ENCODE data around the gene SEPTIN3. TPM values are rescaled to one million over a fixed set of nuclear protein-coding genes. Genes with fewer than 3 reads are reported as not detected.

Gene SEPTIN3, protein sequence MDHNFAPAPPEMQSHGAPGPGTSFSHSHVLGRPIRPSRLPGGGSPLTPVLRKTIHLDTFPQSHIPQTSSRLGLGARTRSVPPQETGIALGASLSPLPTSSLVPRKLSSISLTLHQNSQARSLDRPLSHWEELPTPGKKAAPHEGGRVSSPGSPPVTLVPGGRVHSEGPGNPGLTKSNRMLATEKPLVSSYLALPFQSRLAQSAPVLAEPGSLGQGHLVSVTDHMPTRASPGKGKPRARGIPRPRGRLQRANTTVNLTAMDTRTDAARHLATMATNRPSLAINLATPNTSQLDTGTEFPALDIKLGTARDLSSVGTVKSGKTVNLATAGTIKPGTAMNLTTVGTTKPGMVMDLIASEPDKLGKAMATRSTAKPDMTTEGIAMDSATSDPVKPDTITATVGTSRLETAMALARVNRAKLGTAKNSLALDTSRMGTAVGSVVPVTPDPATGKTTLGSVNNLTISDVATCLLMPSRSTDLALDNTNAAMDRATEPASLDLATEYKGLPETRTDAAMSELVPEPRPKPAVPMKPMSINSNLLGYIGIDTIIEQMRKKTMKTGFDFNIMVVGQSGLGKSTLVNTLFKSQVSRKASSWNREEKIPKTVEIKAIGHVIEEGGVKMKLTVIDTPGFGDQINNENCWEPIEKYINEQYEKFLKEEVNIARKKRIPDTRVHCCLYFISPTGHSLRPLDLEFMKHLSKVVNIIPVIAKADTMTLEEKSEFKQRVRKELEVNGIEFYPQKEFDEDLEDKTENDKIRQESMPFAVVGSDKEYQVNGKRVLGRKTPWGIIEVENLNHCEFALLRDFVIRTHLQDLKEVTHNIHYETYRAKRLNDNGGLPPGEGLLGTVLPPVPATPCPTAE
- 1 to 10 TPM; 4.5 to 4.7 TPM for total RNA-seq

DNA sequence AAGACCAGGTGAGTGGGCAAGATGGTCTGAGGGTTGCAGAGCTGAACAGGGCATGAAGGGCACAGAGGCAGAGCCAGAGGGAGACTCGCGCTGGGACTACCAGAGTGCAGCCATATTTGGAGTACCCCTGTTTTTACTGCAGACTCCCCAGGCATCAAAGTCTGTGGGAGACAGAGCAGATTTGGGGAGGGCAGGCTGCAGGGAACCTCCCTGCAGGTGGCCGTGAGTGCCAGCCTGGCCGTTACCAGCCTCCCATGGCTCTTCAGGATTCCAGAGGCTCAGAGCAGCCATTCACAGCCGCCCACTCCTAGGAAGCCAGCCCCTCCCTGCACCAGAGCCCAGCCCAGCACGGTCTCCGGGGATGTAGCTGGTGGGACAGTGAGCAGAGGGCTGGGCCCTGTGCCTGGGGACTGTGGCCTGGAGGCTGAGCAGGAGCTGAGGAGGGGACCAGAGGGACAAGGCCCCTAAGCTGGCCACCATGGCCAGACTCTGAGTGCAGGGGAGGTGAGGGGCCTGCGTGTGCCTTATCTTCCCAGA, at the start of gene SEPTIN3:
Gene SEPTIN3 (plus strand): TSS at position 334 of the 537 bp plus-strand sequence. CDS start 2,050 bp downstream, outside the sequence.
- ATAC-seq (replicated peaks in 1 of 2) (no peak), DNase-seq (no peak)
- Mint-ChIP-seq H3K27ac (no peak within 1 kb of the TSS), H3K9me3 (no peaks in the 10 kb centered on the region), H3K4me1 (ENCODE audit: low read depth) (peaks cover 8% of the 10 kb centered on the region), H3K4me3 (no peak within 1 kb of the TSS), H3K36me3 (ENCODE audit: insufficient read depth in 2 of 2) (no peaks in the 10 kb centered on the region), H3K27me3 (ENCODE audit: low read depth) (peaks cover 13% of the 10 kb centered on the region)

DNA sequence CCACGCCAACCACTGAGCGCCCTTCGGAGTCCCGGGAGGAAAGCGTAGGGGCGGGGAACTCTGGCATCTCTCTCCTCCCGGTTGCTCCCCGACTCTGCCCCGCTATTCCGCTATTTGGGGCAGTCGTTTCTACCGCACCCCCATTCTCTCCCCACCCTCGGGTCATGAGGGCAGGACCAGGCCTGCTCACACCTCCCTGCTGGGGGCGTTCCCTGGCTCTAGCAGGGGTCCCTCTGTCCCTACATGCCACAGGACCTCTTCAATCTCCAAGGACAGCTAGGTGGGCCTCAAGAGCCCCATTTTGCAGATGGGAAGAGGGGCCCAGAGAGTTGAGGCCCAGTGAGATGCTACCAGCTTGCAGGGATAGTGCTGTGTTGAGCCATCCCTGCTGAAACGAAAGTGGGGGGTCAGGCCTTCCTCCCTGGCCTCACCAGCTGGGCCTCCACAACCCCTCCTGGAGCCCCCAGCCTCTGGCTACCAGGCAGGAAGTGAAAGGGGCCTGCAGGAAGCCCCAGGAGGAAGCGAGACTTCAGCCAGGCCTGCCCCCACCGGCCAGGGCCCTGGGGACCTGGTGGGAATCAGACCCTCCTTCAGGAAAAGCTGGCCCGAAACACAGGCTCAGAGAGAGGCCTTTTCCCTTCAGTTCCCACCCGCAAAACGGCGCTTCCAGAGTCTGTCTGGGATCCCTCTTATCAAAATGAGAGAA, 48.8 kb upstream of the SEPTIN3 start:
- Mint-ChIP-seq H3K9me3 (no peaks in the 10 kb centered on the region), H3K4me1 (ENCODE audit: low read depth) (peaks cover 33% of the 10 kb centered on the region), H3K4me3 (peak overlapping the region; percentile 34 to 68), H3K27me3 (ENCODE audit: low read depth) (peaks cover 12% of the 10 kb centered on the region), H3K27ac (peak overlapping the region; percentile 29), H3K36me3 (ENCODE audit: insufficient read depth in 2 of 2) (no peaks in the 10 kb centered on the region)
- ATAC-seq (replicated peaks in 1 of 2) (no peak), DNase-seq (no peak)

DNA sequence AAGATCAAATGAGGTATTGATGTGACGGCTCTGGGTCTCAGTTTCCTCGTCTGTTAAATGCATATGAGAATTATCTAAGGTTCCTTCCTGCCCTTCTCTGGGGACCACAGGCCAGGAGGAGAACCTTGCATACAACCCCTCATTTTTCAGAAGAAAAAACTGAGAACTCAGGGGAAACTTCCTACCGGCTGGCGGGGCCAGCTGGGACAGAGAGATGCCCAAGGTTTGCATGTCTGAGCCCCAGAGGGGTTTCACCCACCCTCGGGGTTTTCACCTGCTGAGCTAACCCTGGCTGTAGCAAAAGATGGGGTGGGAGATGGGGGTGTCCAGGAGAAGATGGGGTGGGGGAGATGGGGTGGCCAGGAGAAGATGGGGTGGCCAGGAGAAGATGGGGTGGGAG, 46.9 kb upstream of the SEPTIN3 start:
- no peak for ATAC-seq (replicated peaks in 1 of 2)
- H3K4me3 Mint-ChIP-seq = no peak overlapping the region
- H3K9me3 Mint-ChIP-seq = no peaks in the 10 kb centered on the region
- H3K36me3 Mint-ChIP-seq (ENCODE audit: insufficient read depth in 2 of 2) = no peaks in the 10 kb centered on the region
- H3K27me3 Mint-ChIP-seq (ENCODE audit: low read depth) = no peaks in the 10 kb centered on the region
- no peak for DNase-seq
- peaks cover 27% of the 10 kb centered on the region for H3K4me1 Mint-ChIP-seq (ENCODE audit: low read depth)
- H3K27ac Mint-ChIP-seq = no peak overlapping the region

DNA sequence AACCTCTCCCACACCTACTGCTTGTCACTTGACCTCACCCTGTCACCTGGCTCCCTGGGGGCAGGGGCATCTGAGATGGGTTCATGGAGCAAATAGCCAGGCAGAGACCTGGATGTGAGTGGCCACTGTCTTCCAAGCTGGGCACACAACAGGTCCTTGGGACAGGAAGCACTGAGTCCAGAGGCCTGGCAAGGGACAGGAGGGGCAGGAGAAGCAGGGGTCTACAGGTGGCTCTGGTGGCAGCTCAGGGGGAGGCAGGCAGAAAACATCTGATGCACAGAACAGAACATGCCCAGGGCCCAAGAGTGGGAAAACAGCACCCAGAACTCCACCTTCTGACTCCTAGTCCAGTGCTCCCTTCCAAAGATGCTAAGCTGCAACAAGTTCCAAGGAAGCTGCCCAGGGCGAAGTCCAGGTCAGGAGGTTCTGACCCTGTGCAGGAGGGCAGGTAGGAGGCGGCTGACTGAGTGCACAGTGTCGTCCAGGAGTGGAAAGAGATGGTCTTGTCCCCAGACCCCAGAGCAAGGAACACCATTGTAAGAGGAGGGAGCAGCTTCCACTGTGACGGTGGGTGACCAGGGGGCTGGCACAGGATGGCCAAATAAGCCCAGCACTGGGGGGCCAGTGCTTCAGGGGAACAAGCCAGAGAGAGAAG, 46.2 kb upstream of the SEPTIN3 start:
- Mint-ChIP-seq H3K27ac (no peak overlapping the region), H3K4me3 (no peak overlapping the region), H3K27me3 (ENCODE audit: low read depth) (no peaks in the 10 kb centered on the region), H3K4me1 (ENCODE audit: low read depth) (peaks cover 30% of the 10 kb centered on the region), H3K36me3 (ENCODE audit: insufficient read depth in 2 of 2) (no peaks in the 10 kb centered on the region), H3K9me3 (no peaks in the 10 kb centered on the region)
- ATAC-seq (replicated peaks in 1 of 2) (no peak), DNase-seq (no peak)

DNA sequence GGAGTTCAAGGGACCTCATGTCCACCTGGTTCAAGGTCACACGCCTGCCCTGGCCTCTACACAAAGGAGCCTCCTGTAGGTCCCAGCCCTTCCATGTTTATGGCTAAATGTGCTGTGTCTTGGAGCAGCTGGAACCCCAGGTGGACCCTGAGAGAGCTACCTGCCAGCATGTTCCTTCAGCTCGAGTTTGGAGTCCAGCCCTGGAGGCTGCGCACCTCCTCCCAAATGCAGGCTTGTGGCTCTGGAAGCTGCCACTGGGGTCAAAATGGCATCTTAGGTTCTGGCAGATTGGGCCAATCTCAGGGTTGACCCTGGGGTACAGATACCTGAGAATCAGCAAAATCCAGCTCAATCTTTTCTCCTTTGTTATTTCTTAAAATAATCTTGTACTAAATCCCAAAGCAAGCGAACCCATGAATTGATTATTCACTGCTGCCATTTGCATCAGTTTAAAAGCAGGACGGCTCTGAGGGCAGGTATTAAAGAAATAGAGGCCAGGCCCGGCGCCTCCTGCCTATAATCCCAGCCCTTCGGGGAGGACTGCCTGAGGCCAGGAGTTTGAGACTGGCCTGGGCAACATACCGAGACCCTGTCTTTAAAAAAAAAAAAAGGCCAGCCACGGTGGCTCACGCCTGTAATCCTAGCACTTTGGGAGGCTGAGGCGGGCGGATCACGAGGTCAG, 45.5 kb upstream of the SEPTIN3 start:
- H3K36me3 Mint-ChIP-seq (ENCODE audit: insufficient read depth in 2 of 2) = no peaks in the 10 kb centered on the region
- H3K27ac Mint-ChIP-seq = no peak overlapping the region
- H3K27me3 Mint-ChIP-seq (ENCODE audit: low read depth) = no peaks in the 10 kb centered on the region
- peaks cover 29% of the 10 kb centered on the region for H3K4me1 Mint-ChIP-seq (ENCODE audit: low read depth)
- no peak overlapping the region for H3K4me3 Mint-ChIP-seq
- no peaks in the 10 kb centered on the region for H3K9me3 Mint-ChIP-seq
- DNase-seq (no peak), ATAC-seq (replicated peaks in 1 of 2) (no peak)

DNA sequence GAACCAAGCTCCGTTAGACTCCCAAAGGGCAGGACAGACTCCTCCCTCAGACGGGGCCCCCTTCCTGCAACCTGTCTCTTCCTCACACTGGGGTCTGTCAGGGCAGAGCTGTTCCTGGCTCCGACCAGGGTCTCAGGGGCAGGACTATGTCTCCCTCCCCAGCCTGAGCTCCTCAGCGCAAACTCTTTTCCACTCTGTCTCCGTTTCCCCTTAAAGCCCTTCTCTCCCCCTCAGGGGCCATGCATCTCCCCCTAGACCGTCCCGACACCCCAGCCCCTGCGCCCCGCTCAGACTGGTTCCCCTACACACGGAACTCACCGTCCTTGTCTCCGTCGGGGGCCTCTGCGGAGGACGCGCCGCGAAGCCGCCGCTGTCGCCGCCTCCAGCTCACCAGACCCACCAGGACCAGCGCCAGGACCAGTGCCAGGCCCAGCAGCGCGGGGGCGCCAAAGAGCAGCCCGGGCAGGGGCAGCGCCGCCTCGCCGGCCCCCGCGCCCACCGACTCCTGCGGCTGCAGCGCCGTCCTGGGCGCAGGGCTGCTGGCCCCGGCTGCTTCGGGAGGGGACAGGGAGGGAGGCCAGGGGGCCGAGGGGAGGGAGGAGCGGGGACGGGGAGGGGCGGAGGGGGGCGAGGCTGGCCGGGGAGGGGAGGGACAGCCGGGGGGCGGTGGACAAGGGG, 43.3 kb upstream of the SEPTIN3 start:
- ATAC-seq (replicated peaks in 1 of 2) (peak; percentile 85 to 88), DNase-seq (peak; percentile 89 to 91)
- Mint-ChIP-seq H3K9me3 (no peaks in the 10 kb centered on the region), H3K4me3 (peak overlapping the region; percentile 86 to 91), H3K27me3 (ENCODE audit: low read depth) (no peaks in the 10 kb centered on the region), H3K4me1 (ENCODE audit: low read depth) (peaks cover 24% of the 10 kb centered on the region), H3K36me3 (ENCODE audit: insufficient read depth in 2 of 2) (no peaks in the 10 kb centered on the region), H3K27ac (no peak overlapping the region)

DNA sequence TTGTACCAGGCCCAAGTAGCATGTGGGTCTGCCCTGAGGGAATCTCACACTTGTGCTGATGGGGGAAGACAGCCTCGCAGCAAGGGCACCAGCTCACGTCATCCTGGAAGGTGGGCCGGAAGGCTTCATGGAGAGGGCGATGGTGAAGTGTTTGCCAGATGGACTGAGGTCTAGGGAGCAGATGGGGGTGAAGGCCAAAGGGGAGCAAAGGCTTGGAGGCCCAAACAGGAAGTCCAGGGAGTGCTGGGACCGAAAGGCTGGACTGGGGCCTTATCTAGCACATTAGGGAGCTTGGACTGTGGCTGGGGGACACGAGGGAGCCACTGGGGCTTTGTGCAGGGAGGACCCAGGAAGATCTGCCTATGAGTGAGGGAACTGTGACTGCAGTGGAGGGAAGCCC, 41.4 kb upstream of the SEPTIN3 start:
- Mint-ChIP-seq H3K9me3 (no peaks in the 10 kb centered on the region), H3K27me3 (ENCODE audit: low read depth) (no peaks in the 10 kb centered on the region), H3K4me1 (ENCODE audit: low read depth) (peaks cover 24% of the 10 kb centered on the region), H3K36me3 (ENCODE audit: insufficient read depth in 2 of 2) (peaks cover 0 to 2% of the 10 kb centered on the region in 2 donors), H3K4me3 (peak overlapping the region in 1 of 2 donors; percentile 78), H3K27ac (no peak overlapping the region)
- ATAC-seq (replicated peaks in 1 of 2) (no peak), DNase-seq (no peak)

DNA sequence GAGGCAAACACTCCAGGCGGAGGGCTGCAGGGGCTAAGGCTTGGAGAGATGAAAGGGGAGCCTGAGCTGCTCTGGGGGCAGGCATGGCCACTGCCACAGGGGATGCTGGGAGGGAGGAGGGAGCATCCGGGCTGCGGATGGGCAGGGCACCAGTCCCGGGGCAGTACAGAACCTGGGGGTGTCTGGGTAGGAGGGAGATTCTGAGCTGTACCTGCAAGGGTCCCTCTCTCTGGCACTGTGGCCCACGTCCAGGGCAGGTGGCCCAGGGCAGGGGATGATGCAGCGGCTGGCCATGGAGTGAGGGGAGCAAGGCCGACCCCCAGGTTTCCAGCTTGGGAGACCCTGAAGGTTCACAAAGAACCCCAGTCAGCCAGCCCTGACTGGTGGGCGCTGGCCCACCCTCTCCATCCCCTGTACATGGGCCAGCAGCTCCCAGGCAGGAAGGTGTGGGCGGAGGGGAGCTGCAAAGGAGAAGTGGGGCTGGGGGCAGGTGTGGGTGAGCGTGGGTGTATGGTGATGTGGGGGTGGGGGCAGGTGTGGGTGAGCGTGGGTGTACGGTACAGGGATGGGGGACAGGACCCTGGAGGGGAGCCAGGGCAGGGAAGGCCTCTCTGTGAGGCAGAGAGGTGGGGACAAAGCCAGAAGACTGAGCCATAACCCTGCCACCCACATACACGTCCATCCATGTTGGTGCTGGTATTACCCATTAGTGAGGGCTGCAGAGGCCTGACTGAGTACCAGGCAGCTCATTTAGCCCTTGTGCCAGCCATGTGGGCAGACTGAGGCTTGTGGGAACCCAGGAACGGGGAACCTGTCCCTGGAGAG, 40.4 kb upstream of the SEPTIN3 start:
- no peak overlapping the region for H3K4me3 Mint-ChIP-seq
- no peak for ATAC-seq (replicated peaks in 1 of 2)
- no peak overlapping the region for H3K27ac Mint-ChIP-seq
- peaks cover 0 to 3% of the 10 kb centered on the region in 2 donors for H3K36me3 Mint-ChIP-seq (ENCODE audit: insufficient read depth in 2 of 2)
- DNase-seq = no peak
- H3K27me3 Mint-ChIP-seq (ENCODE audit: low read depth) = no peaks in the 10 kb centered on the region
- no peaks in the 10 kb centered on the region for H3K9me3 Mint-ChIP-seq
- H3K4me1 Mint-ChIP-seq (ENCODE audit: low read depth) = peaks cover 24% of the 10 kb centered on the region

DNA sequence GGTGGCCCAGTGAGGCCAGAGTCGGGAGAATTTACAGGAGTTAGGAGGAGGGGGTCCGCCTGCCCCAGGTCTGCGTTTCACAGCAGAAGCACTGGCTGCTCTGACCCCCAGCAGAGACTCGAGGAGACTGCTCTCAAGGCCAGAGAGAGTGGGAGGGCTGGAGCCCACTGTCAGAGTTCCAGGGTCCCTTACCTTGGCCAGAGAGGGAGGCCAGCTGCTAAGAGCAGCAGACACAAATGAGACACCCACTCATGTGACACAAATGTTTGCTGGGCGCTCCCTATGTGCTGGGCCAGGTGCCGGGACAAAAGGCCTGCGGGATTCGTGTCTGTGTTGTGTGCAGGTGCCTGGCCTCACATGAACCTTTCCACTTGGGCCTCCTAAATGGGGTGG, 39.8 kb upstream of the SEPTIN3 start:
- Mint-ChIP-seq H3K36me3 (ENCODE audit: insufficient read depth in 2 of 2) (peaks cover 0 to 3% of the 10 kb centered on the region in 2 donors), H3K27ac (no peak overlapping the region), H3K9me3 (no peaks in the 10 kb centered on the region), H3K4me1 (ENCODE audit: low read depth) (peaks cover 24% of the 10 kb centered on the region), H3K4me3 (no peak overlapping the region), H3K27me3 (ENCODE audit: low read depth) (no peaks in the 10 kb centered on the region)
- no peak for ATAC-seq (replicated peaks in 1 of 2)
- DNase-seq = no peak

DNA sequence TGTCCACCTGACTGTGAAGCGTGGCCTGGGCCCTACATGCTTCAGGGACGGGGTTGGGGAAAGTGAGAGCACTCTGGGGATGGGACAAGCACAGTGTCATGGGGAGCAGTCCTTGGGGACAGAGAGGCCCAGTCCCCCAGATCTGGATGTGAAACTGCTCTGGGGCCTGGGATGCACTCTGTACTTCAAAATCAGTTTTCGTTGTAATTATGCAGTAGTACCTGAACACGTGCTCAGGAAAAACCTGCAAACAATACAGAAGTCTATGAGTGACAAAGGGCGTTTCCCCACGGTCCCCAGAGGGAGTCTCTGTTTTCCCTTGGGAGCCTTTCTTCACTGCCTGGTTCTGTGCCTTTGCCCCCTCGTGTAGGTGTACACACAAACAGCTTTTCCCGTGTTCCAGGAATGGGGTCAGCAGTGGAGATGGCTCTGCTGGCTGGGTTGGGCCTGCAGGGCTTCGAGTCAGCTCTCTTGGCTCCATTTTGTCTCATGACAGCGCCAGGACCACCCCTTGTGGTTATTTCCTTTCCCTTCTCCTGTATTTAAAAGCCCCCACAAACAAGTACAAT, 37.5 kb upstream of the SEPTIN3 start:
- ATAC-seq (replicated peaks in 1 of 2) (no peak), DNase-seq (no peak)
- H3K27me3 Mint-ChIP-seq (ENCODE audit: low read depth) = no peaks in the 10 kb centered on the region
- no peaks in the 10 kb centered on the region for H3K9me3 Mint-ChIP-seq
- H3K4me3 Mint-ChIP-seq = no peak overlapping the region
- H3K4me1 Mint-ChIP-seq (ENCODE audit: low read depth) = peaks cover 18% of the 10 kb centered on the region
- H3K27ac Mint-ChIP-seq = no peak overlapping the region
- peaks cover 0 to 7% of the 10 kb centered on the region in 2 donors for H3K36me3 Mint-ChIP-seq (ENCODE audit: insufficient read depth in 2 of 2)

DNA sequence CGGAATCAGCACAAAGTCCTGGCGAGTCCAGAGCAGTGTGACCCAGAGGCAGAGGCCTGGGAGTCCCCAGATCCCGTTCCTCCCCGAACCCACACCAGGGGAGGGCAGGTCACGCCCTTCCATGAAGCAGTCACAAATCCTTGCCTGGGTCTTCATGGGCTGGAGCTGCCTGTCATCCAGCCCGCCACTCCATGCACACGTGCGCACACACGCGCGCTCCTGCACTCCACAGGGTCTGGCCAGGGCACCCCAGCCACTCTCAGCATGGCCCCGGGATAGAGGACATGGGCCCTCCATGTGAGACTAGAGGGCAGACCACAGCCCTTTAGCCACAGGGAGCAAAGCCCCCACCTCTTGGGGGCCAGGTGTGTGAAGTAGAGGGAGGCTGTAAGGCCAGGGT, 36.9 kb upstream of the SEPTIN3 start:
- H3K9me3 Mint-ChIP-seq = no peaks in the 10 kb centered on the region
- peaks cover 0 to 7% of the 10 kb centered on the region in 2 donors for H3K36me3 Mint-ChIP-seq (ENCODE audit: insufficient read depth in 2 of 2)
- ATAC-seq (replicated peaks in 1 of 2) (no peak), DNase-seq (no peak)
- H3K4me1 Mint-ChIP-seq (ENCODE audit: low read depth) = peaks cover 18% of the 10 kb centered on the region
- H3K27ac Mint-ChIP-seq = no peak overlapping the region
- H3K27me3 Mint-ChIP-seq (ENCODE audit: low read depth) = no peaks in the 10 kb centered on the region
- H3K4me3 Mint-ChIP-seq = no peak overlapping the region
